Measurements from ENCODE around the gene CFAP119.

GRCh38 chr16:30771726-30772125 is 9.9 kb upstream of the CFAP119 start:
- TF ChIP-seq POLR2AphosphoS5 (IDR thresholded peaks at IDR 0.05; ENCODE audit: low read depth, low read length), result no peak
- no peak for TF ChIP-seq POLR2A (IDR thresholded peaks at IDR 0.05; ENCODE audit: low read depth, low read length)
- TF ChIP-seq PAX5 (IDR thresholded peaks at IDR 0.05; ENCODE audit: insufficient read depth, low read length, severe bottlenecking), result no peak
- TF ChIP-seq TAF1 (IDR thresholded peaks at IDR 0.05; ENCODE audit: low read depth, low read length), result no peak
- TF ChIP-seq SPI1 (IDR thresholded peaks at IDR 0.05; ENCODE audit: low read depth, low read length), result no peak
- TF ChIP-seq POU2F2 (IDR thresholded peaks at IDR 0.05; ENCODE audit: low read depth, low read length), result no peak
